GM23338 (cell line): ENCODE data around the gene HEATR1. TPM values are rescaled to one million over a fixed set of nuclear protein-coding genes. Genes with fewer than 3 reads are reported as not detected.

Experiments used
- ATAC-seq: fragments of 200-7000 bp; cut with Tn5 transposase; 3 replicates; pipeline ENCODE4 v1.9.1; 2020
- DNase-seq: peaks from one replicate; pipeline ENCODE4 v3.0.0-alpha.2; 2015; ENCODE audit warnings: low spot score
- H2AFZ ChIP-seq: fragments of 200-600 bp; sonication (generic); 2 replicates; pipeline ENCODE4 v1.8.0; 2016; ENCODE audit warnings: antibody characterized with exemption, mild to moderate bottlenecking, moderate library complexity
- H3F3A ChIP-seq: fragments of 200-600 bp; sonication (generic); replicated peaks from 2 replicates; pipeline ENCODE4 v1.8.0; 2017; ENCODE audit warnings: antibody characterized with exemption, mixed run types, low read depth
- H3K27ac ChIP-seq: fragments of 200-600 bp; sonication (generic); 2 replicates; pipeline ENCODE4 v1.6.1; 2016; ENCODE audit warnings: low read depth
- H3K27me3 ChIP-seq: fragments of 200-600 bp; sonication (generic); 2 replicates; pipeline ENCODE4 v1.8.0; 2016; ENCODE audit warnings: mild to moderate bottlenecking, mixed run types, moderate library complexity; ENCODE audit not compliant: insufficient read depth
- H3K36me3 ChIP-seq: fragments of 200-600 bp; sonication (generic); 2 replicates; pipeline ENCODE4 v1.8.0; 2016; ENCODE audit warnings: mild to moderate bottlenecking; ENCODE audit not compliant: insufficient read depth
- H3K4me1 ChIP-seq: fragments of 200-600 bp; sonication (generic); 2 replicates; pipeline ENCODE4 v1.8.0; 2016; ENCODE audit warnings: mild to moderate bottlenecking, moderate library complexity; ENCODE audit not compliant: insufficient read depth
- H3K4me2 ChIP-seq: fragments of 200-600 bp; sonication (generic); 2 replicates; pipeline ENCODE4 v1.7.1; 2017; ENCODE audit warnings: mixed run types
- H3K4me3 ChIP-seq: fragments of 200-600 bp; sonication (generic); 2 replicates; pipeline ENCODE4 v1.6.1; 2016; ENCODE audit warnings: mixed run types
- H3K79me2 ChIP-seq: fragments of 200-600 bp; sonication (generic); replicated peaks from 2 replicates; pipeline ENCODE4 v1.8.0; 2017; ENCODE audit warnings: mild to moderate bottlenecking; ENCODE audit not compliant: insufficient read depth
- H3K9me2 ChIP-seq: fragments of 200-600 bp; sonication (generic); 2 replicates; pipeline ENCODE4 v1.8.0; 2017; ENCODE audit not compliant: insufficient read depth
- H4K20me1 ChIP-seq: fragments of 200-600 bp; sonication (generic); replicated peaks from 2 replicates; pipeline ENCODE4 v1.8.0; 2017; ENCODE audit warnings: mild to moderate bottlenecking; ENCODE audit not compliant: insufficient read depth
- H3K27ac Mint-ChIP-seq: 2 replicates; pipeline ENCODE4 v1.8.0; 2020; ENCODE audit warnings: inconsistent platforms, mild to moderate bottlenecking, moderate library complexity, mixed read lengths
- H3K27me3 Mint-ChIP-seq: 3 replicates; pipeline ENCODE4 v1.8.0; 2022; ENCODE audit warnings: low read depth, mild to moderate bottlenecking, moderate library complexity, mixed read lengths, inconsistent platforms; ENCODE audit not compliant: insufficient read depth, poor library complexity
- H3K36me3 Mint-ChIP-seq: 3 replicates; pipeline ENCODE4 v1.8.0; 2021; ENCODE audit warnings: low read depth, mild to moderate bottlenecking, inconsistent platforms, moderate library complexity, mixed read lengths
- H3K4me1 Mint-ChIP-seq: 3 replicates; pipeline ENCODE4 v1.8.0; 2020; ENCODE audit warnings: mild to moderate bottlenecking, inconsistent platforms, mixed read lengths
- H3K4me3 Mint-ChIP-seq: 3 replicates; pipeline ENCODE4 v1.8.0; 2021; ENCODE audit warnings: moderate library complexity, mild to moderate bottlenecking, inconsistent platforms, mixed read lengths
- H3K9me3 Mint-ChIP-seq: 3 replicates; pipeline ENCODE4 v1.8.0; 2020; ENCODE audit warnings: moderate library complexity, mild to moderate bottlenecking, inconsistent platforms, mixed read lengths
- CREB1 ChIP-seq: fragments of 250-450 bp; sonication (Bioruptor Pico); IDR thresholded peaks from 2 replicates; pipeline ENCODE4 v1.5.0; 2020; ENCODE audit warnings: low read depth, mild to moderate bottlenecking, moderate library complexity
- ETS1 ChIP-seq: IDR thresholded peaks from 2 replicates; pipeline ENCODE4 v1.6.1; 2016; ENCODE audit warnings: antibody characterized with exemption
- EZH2 ChIP-seq: fragments of 200-600 bp; sonication (generic); IDR thresholded peaks from one replicate; pipeline ENCODE4 v1.8.0; 2017; ENCODE audit warnings: antibody characterized with exemption, mild to moderate bottlenecking, low read depth; ENCODE audit not compliant: unreplicated experiment
- EZH2phosphoT487 ChIP-seq: fragments of 200-600 bp; sonication (generic); IDR thresholded peaks from one replicate; pipeline ENCODE4 v1.8.1; 2018; ENCODE audit warnings: antibody characterized with exemption; ENCODE audit not compliant: unreplicated experiment
- JUNB ChIP-seq: IDR thresholded peaks from one replicate; pipeline ENCODE4 v1.6.1; 2016; ENCODE audit warnings: antibody characterized with exemption; ENCODE audit not compliant: unreplicated experiment
- NANOG ChIP-seq: IDR thresholded peaks from 2 replicates; pipeline ENCODE4 v1.6.1; 2016; ENCODE audit warnings: antibody characterized with exemption, borderline replicate concordance
- POLR2AphosphoS5 ChIP-seq: IDR thresholded peaks from 2 replicates; pipeline ENCODE4 v1.6.1; 2016; ENCODE audit warnings: antibody characterized with exemption, low read depth
- REST ChIP-seq: IDR thresholded peaks from one replicate; pipeline ENCODE4 v1.6.1; 2018; ENCODE audit warnings: antibody characterized with exemption; ENCODE audit not compliant: unreplicated experiment
- STAT1 ChIP-seq: IDR thresholded peaks from one replicate; pipeline ENCODE4 v1.6.1; 2016; ENCODE audit warnings: antibody characterized with exemption; ENCODE audit not compliant: unreplicated experiment
- ZNF114 ChIP-seq: fragments of 250-450 bp; sonication (Bioruptor Pico); IDR thresholded peaks from 2 replicates; pipeline ENCODE4 v1.5.0; 2020; ENCODE audit warnings: mild to moderate bottlenecking, moderate library complexity
- ZNF331 ChIP-seq: fragments of 250-450 bp; sonication (Bioruptor Pico); IDR thresholded peaks from 2 replicates; pipeline ENCODE4 v1.5.0; 2020; ENCODE audit warnings: low read depth, mild to moderate bottlenecking, moderate library complexity
- polyA plus RNA-seq: library from polyadenylated mRNA; unstranded; fragments of >200 nt; fragmentation: Nextera tagmentation; extraction: Ambion mirVana; gene quantifications from 2 replicates; pipeline ENCODE4 v1.2.1, GENCODE V29; 2016
- total RNA-seq: library from RNA; depleted of rRNA; stranded (reverse); fragments of >200 nt; shearing (Covaris generic); gene quantifications from 2 replicates; pipeline ENCODE4 v1.2.3, GENCODE V29; 2014
- TF ChIP-seq, protein P1 (sequence below): fragments of 250-450 bp; sonication (Bioruptor Pico); IDR thresholded peaks from 2 replicates; pipeline ENCODE4 v1.5.0; 2020; ENCODE audit warnings: mild to moderate bottlenecking, moderate library complexity
- TF ChIP-seq, protein P2 (sequence below), 2 experiments: fragments of 200-600 bp in 1 of 2; sonication (generic) in 1 of 2; conservative IDR thresholded peaks; 2 replicates each; pipeline versions ENCODE4 v1.5.1 to v1.6.1; 2016 to 2017; ENCODE audit warnings: antibody characterized with exemption in 2 of 2, low read depth in 2 of 2, mild to moderate bottlenecking in 2 of 2, moderate library complexity in 1 of 2

HEATR1 gene
- total and polyA plus RNA-seq, 2 experiments from 2014 or later = 17.2 to 81.1 TPM

DNA sequence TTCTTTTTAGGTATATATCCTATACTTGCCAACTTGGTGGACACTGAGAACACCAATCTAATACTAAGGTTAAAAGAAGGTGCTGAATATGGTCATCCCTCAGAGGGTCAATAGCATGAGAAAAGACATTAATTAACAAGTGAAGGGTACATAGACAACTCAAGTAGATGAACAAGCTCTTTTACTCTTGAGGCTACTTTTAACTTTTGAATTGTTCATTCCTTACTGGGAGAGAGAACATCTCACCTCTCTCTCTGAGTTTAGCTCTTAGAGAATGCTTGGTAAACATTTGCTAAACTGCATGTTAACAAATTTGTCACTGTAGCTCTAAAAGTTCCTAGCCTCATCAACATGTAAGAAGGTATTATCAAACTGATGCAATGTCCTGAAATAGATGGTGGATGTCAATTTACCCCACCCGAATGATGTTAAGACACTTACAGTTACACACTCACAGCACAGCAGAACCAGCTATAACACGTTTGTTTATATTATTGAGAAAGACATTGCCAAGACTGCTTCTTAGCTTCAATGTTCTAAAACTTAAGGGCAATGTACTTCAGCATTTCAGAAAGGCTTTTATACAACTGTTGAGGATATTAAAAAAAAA, 35.9 kb downstream of the HEATR1 start:
- no peaks in the 10 kb centered on the region for H3K27me3 ChIP-seq
- TF ChIP-seq, protein P1, sequence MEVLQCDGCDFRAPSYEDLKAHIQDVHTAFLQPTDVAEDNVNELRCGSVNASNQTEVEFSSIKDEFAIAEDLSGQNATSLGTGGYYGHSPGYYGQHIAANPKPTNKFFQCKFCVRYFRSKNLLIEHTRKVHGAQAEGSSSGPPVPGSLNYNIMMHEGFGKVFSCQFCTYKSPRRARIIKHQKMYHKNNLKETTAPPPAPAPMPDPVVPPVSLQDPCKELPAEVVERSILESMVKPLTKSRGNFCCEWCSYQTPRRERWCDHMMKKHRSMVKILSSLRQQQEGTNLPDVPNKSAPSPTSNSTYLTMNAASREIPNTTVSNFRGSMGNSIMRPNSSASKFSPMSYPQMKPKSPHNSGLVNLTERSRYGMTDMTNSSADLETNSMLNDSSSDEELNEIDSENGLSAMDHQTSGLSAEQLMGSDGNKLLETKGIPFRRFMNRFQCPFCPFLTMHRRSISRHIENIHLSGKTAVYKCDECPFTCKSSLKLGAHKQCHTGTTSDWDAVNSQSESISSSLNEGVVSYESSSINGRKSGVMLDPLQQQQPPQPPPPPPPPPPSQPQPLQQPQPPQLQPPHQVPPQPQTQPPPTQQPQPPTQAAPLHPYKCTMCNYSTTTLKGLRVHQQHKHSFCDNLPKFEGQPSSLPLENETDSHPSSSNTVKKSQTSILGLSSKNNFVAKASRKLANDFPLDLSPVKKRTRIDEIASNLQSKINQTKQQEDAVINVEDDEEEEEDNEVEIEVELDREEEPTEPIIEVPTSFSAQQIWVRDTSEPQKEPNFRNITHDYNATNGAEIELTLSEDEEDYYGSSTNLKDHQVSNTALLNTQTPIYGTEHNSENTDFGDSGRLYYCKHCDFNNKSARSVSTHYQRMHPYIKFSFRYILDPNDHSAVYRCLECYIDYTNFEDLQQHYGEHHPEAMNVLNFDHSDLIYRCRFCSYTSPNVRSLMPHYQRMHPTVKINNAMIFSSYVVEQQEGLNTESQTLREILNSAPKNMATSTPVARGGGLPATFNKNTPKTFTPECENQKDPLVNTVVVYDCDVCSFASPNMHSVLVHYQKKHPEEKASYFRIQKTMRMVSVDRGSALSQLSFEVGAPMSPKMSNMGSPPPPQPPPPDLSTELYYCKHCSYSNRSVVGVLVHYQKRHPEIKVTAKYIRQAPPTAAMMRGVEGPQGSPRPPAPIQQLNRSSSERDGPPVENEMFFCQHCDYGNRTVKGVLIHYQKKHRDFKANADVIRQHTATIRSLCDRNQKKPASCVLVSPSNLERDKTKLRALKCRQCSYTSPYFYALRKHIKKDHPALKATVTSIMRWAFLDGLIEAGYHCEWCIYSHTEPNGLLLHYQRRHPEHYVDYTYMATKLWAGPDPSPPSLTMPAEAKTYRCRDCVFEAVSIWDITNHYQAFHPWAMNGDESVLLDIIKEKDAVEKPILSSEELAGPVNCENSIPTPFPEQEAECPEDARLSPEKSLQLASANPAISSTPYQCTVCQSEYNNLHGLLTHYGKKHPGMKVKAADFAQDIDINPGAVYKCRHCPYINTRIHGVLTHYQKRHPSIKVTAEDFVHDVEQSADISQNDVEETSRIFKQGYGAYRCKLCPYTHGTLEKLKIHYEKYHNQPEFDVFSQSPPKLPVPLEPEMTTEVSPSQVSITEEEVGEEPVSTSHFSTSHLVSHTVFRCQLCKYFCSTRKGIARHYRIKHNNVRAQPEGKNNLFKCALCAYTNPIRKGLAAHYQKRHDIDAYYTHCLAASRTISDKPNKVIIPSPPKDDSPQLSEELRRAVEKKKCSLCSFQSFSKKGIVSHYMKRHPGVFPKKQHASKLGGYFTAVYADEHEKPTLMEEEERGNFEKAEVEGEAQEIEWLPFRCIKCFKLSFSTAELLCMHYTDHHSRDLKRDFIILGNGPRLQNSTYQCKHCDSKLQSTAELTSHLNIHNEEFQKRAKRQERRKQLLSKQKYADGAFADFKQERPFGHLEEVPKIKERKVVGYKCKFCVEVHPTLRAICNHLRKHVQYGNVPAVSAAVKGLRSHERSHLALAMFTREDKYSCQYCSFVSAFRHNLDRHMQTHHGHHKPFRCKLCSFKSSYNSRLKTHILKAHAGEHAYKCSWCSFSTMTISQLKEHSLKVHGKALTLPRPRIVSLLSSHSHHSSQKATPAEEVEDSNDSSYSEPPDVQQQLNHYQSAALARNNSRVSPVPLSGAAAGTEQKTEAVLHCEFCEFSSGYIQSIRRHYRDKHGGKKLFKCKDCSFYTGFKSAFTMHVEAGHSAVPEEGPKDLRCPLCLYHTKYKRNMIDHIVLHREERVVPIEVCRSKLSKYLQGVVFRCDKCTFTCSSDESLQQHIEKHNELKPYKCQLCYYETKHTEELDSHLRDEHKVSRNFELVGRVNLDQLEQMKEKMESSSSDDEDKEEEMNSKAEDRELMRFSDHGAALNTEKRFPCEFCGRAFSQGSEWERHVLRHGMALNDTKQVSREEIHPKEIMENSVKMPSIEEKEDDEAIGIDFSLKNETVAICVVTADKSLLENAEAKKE (CRISPR knock-in tag) = no peak
- TF ChIP-seq CREB1 (CRISPR knock-in tag) (no peak), NANOG (no peak), POLR2AphosphoS5 (no peak), JUNB (no peak), ZNF331 (CRISPR knock-in tag) (no peak), ZNF114 (CRISPR knock-in tag) (no peak), EZH2phosphoT487 (no peak), EZH2 (no peak), REST (no peak), STAT1 (no peak), ETS1 (no peak)
- TF ChIP-seq, protein P2, sequence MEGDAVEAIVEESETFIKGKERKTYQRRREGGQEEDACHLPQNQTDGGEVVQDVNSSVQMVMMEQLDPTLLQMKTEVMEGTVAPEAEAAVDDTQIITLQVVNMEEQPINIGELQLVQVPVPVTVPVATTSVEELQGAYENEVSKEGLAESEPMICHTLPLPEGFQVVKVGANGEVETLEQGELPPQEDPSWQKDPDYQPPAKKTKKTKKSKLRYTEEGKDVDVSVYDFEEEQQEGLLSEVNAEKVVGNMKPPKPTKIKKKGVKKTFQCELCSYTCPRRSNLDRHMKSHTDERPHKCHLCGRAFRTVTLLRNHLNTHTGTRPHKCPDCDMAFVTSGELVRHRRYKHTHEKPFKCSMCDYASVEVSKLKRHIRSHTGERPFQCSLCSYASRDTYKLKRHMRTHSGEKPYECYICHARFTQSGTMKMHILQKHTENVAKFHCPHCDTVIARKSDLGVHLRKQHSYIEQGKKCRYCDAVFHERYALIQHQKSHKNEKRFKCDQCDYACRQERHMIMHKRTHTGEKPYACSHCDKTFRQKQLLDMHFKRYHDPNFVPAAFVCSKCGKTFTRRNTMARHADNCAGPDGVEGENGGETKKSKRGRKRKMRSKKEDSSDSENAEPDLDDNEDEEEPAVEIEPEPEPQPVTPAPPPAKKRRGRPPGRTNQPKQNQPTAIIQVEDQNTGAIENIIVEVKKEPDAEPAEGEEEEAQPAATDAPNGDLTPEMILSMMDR (conservative IDR thresholded peaks at IDR 0.05; ENCODE audit: low read depth in 2 of 2) = no peak
- peaks cover 2% of the 10 kb centered on the region for H3K27me3 Mint-ChIP-seq
- H3K4me1 ChIP-seq = no peaks in the 10 kb centered on the region
- H3K4me1 Mint-ChIP-seq = no peaks in the 10 kb centered on the region
- no peak overlapping the region for H3K4me2 ChIP-seq
- peaks cover 79% of the 10 kb centered on the region for H3K36me3 ChIP-seq
- H4K20me1 ChIP-seq = no peaks in the 10 kb centered on the region; the same call in 1 of the 2 replicates
- no peaks in the 10 kb centered on the region for H3K9me3 Mint-ChIP-seq
- no peak overlapping the region for H3K4me3 ChIP-seq
- H3K9me2 ChIP-seq = no peaks in the 10 kb centered on the region
- DNase-seq (no peak), ATAC-seq (no peak)
- H3K4me3 Mint-ChIP-seq = no peak overlapping the region
- peaks cover 92% of the 10 kb centered on the region for H3K36me3 Mint-ChIP-seq
- H3K27ac ChIP-seq = no peak overlapping the region
- no peak overlapping the region for H2AFZ ChIP-seq
- H3K27ac Mint-ChIP-seq = 0 out of 2 replicates have a peak overlapping the region, but pooled peaks have one; percentile 81
- no peaks in the 10 kb centered on the region for H3K79me2 ChIP-seq
- no peaks in the 10 kb centered on the region for H3F3A ChIP-seq
